ENCODE data around the gene AQR. TPM values are rescaled to one million over a fixed set of nuclear protein-coding genes. Genes with fewer than 3 reads are reported as not detected.

The AQR gene
- total and polyA plus RNA-seq, 2 of the 13 experiments (the other 11 are each of a cell fraction or from before 2014, with no cell fraction given) = 18.7 to 31.3 TPM

GRCh38 chr15:34841262-34841725 lies 128.2 kb downstream of the AQR start:
- no peak for FAIRE-seq
- no peak for DNase-seq (ENCODE audit: low spot score)
- no peak overlapping the region for H3K4me3 ChIP-seq (replicated peaks in 1 of 3; ENCODE audit: insufficient read depth in 1 of 3, low read depth in 2 of 3, low read length in 3 of 3)
- CTCF ChIA-PET (ENCODE audit: low intra/inter-chr PET ratio, low total read pairs) = no interaction called here
- H3K27me3 ChIP-seq (ENCODE audit: control insufficient read depth in 1 of 2, insufficient read depth in 2 of 2, low read length in 2 of 2) = no peaks in the 10 kb centered on the region
- H3K9me3 ChIP-seq (ENCODE audit: low read length) = no peaks in the 10 kb centered on the region
- H3K36me3 ChIP-seq (replicated peaks in 1 of 2; ENCODE audit: control insufficient read depth in 1 of 2, insufficient read depth in 2 of 2, low read length in 2 of 2) = no peaks in the 10 kb centered on the region
- no peak overlapping the region for H3K4me2 ChIP-seq (ENCODE audit: low read depth, low read length)
- in situ Hi-C loops (cut with HindIII; ENCODE audit: extremely low pct_ligation_motif_present, low pct_unique_long_range_greater_than_20kb) (no loop called here), intact Hi-C loops (cut with micrococcal nuclease; ENCODE audit: unreplicated experiment) (no loop called here)
- H3K4me1 ChIP-seq (ENCODE audit: insufficient read depth, low read length) = no peaks in the 10 kb centered on the region
- no peaks in the 10 kb centered on the region for H3K79me2 ChIP-seq (ENCODE audit: insufficient read depth, low read length)
- POLR2A ChIA-PET = no interaction called here
- no peak overlapping the region for H2AFZ ChIP-seq (ENCODE audit: low read length)
- no TSS peak for BruUV-seq (replicated peaks)
- no peaks in the 10 kb centered on the region for H4K20me1 ChIP-seq (ENCODE audit: insufficient read depth, low read length)
- H3K9ac ChIP-seq (ENCODE audit: insufficient read depth, low read depth, low read length) = no peak overlapping the region
- no peak overlapping the region for H3K27ac ChIP-seq (ENCODE audit: extremely low read length, insufficient read depth, low read length)
- no peak for ATAC-seq
- TF ChIP-seq KAT8 (CRISPR knock-in tag; IDR thresholded peaks at IDR 0.05) (no peak), BCLAF1 (IDR thresholded peaks at IDR 0.05) (no peak), ISX (CRISPR knock-in tag; conservative IDR thresholded peaks at IDR 0.05) (no peak), ZHX2 (IDR thresholded peaks at IDR 0.05; ENCODE audit: low read depth) (no peak), ZHX2 (CRISPR knock-in tag; IDR thresholded peaks at IDR 0.05; ENCODE audit: borderline replicate concordance) (no peak), ZBTB33 (CRISPR knock-in tag; IDR thresholded peaks at IDR 0.05) (no peak), ZSCAN12 (CRISPR knock-in tag; IDR thresholded peaks at IDR 0.05) (no peak), SALL2 (CRISPR knock-in tag; IDR thresholded peaks at IDR 0.05) (no peak), NFYC (CRISPR knock-in tag; IDR thresholded peaks at IDR 0.05) (no peak), ZKSCAN8 (CRISPR knock-in tag; IDR thresholded peaks at IDR 0.05; ENCODE audit: borderline replicate concordance) (no peak)
